ENCODE measurements around the gene CD33.

DNA sequence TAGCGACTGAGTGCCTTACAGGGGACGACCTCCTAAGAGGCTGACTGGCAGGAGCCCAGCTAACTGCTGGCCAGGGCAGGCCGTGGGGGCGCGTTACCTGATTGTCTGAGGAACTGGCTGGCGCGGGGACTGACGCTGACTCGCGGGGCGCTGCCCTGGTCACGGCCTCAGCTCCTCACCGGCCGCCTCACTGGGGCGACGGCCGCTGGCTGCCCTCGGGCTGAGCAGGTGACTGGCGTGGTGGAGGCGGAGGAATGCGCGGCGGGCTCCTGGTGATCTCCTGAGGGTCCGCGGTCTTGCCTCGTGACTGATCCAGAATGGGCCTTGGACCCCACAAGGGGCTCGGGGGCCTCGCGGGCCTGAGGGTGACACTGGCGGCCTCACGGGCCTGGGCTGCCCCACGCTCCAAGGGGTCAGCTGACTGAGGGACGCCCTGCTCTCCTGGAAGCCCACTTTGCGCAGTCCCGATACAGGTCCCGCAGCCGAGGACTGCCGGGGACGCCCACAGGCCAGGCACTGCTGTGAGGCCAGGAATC, 43.4 kb upstream of the CD33 start:
- TF ChIP-seq, protein P1, sequence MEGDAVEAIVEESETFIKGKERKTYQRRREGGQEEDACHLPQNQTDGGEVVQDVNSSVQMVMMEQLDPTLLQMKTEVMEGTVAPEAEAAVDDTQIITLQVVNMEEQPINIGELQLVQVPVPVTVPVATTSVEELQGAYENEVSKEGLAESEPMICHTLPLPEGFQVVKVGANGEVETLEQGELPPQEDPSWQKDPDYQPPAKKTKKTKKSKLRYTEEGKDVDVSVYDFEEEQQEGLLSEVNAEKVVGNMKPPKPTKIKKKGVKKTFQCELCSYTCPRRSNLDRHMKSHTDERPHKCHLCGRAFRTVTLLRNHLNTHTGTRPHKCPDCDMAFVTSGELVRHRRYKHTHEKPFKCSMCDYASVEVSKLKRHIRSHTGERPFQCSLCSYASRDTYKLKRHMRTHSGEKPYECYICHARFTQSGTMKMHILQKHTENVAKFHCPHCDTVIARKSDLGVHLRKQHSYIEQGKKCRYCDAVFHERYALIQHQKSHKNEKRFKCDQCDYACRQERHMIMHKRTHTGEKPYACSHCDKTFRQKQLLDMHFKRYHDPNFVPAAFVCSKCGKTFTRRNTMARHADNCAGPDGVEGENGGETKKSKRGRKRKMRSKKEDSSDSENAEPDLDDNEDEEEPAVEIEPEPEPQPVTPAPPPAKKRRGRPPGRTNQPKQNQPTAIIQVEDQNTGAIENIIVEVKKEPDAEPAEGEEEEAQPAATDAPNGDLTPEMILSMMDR (IDR thresholded peaks at IDR 0.05; ENCODE audit: poor library complexity, severe bottlenecking) = no peak
- TF ChIP-seq EP300 (conservative IDR thresholded peaks at IDR 0.05; ENCODE audit: poor library complexity, severe bottlenecking) (no peak), EZH2 (IDR thresholded peaks at IDR 0.05; ENCODE audit: borderline replicate concordance, insufficient read depth, low read length, poor library complexity, severe bottlenecking) (no peak), RAD21 (conservative IDR thresholded peaks at IDR 0.05) (no peak)
- TF ChIP-seq, protein P2, sequence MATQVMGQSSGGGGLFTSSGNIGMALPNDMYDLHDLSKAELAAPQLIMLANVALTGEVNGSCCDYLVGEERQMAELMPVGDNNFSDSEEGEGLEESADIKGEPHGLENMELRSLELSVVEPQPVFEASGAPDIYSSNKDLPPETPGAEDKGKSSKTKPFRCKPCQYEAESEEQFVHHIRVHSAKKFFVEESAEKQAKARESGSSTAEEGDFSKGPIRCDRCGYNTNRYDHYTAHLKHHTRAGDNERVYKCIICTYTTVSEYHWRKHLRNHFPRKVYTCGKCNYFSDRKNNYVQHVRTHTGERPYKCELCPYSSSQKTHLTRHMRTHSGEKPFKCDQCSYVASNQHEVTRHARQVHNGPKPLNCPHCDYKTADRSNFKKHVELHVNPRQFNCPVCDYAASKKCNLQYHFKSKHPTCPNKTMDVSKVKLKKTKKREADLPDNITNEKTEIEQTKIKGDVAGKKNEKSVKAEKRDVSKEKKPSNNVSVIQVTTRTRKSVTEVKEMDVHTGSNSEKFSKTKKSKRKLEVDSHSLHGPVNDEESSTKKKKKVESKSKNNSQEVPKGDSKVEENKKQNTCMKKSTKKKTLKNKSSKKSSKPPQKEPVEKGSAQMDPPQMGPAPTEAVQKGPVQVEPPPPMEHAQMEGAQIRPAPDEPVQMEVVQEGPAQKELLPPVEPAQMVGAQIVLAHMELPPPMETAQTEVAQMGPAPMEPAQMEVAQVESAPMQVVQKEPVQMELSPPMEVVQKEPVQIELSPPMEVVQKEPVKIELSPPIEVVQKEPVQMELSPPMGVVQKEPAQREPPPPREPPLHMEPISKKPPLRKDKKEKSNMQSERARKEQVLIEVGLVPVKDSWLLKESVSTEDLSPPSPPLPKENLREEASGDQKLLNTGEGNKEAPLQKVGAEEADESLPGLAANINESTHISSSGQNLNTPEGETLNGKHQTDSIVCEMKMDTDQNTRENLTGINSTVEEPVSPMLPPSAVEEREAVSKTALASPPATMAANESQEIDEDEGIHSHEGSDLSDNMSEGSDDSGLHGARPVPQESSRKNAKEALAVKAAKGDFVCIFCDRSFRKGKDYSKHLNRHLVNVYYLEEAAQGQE (IDR thresholded peaks at IDR 0.05; ENCODE audit: borderline replicate concordance) = no peak
